ENCODE data around the gene OSBPL7. TPM values are rescaled to one million over a fixed set of nuclear protein-coding genes. Genes with fewer than 3 reads are reported as not detected.

The OSBPL7 gene
- polyA plus RNA-seq: 10 to 100 TPM; 16.7 to 67.5 (median 27.3) TPM
- long read RNA-seq, donor 1: 0 reads
- long read RNA-seq, donor 2, partial matches to known transcripts: 0 of 1 reads
- long read RNA-seq, donor 2, other reads (novel, unspliced or antisense): 0 of 1 reads
- long read RNA-seq, donor 3: 0 reads
- long read RNA-seq, donor 4: 0 reads
- long read RNA-seq, donor 5, partial matches to known transcripts: 0 of 1 reads
- long read RNA-seq, donor 5, other reads (novel, unspliced or antisense): 0 of 1 reads
- long read RNA-seq, donor 6, partial matches to known transcripts: 0 of 2 reads
- long read RNA-seq, donor 6, other reads (novel, unspliced or antisense): 0 of 2 reads
- long read RNA-seq, donor 7, partial matches to known transcripts: 0 of 1 reads
- long read RNA-seq, donor 7, other reads (novel, unspliced or antisense): 0 of 1 reads
- long read RNA-seq, donor 8: 0 reads
- long read RNA-seq, donor 9: 0 reads
- long read RNA-seq, donor 10, partial matches to known transcripts: 0 of 1 reads
- long read RNA-seq, donor 10, other reads (novel, unspliced or antisense): 0 of 1 reads

- peaks cover 15 to 63% (median 19%) of the 10 kb centered on the region in 3 donors for H3K36me3 ChIP-seq (ENCODE audit: control insufficient read depth in 3 of 3, insufficient read depth in 2 of 3, low read depth in 1 of 3, low read length in 3 of 3)
- DNase-seq (peak; percentile 90), FAIRE-seq (no peak)
- H3K27me3 ChIP-seq (ENCODE audit: control insufficient read depth in 3 of 3, insufficient read depth in 3 of 3, low read length in 3 of 3): no peaks in the 10 kb centered on the region
- no peaks in the 10 kb centered on the region for H3K9me3 ChIP-seq (ENCODE audit: control insufficient read depth in 2 of 2, insufficient read depth in 1 of 2, low read depth in 1 of 2, low read length in 1 of 2)
- H3K4me3 ChIP-seq (ENCODE audit: low read depth in 1 of 3, low read length in 3 of 3): peak within 1 kb of the TSS; percentile 61 to 81 (median 71)
- peaks cover 0 to 22% (median 0%) of the 10 kb centered on the region in 3 donors for H3K4me1 ChIP-seq (ENCODE audit: control insufficient read depth in 3 of 3, insufficient read depth in 2 of 3, low read depth in 1 of 3, low read length in 2 of 3)
- peak within 1 kb of the TSS; percentile 76 to 96 (median 94) for H3K27ac ChIP-seq (ENCODE audit: low read depth in 1 of 3, low read length in 2 of 3)
- 1 to 6% (median 5%) methylated on average over 21 of the region's 21 CpGs for WGBS, 3 donors
These were observed at the start of gene OSBPL7 for GRCh38 chr17:47821424-47822391. Gene OSBPL7, minus strand, starts transcription at chr17:47821794. Its CDS starts 1,516 bp downstream, at chr17:47820278.

GRCh38 chr17:47871048-47871447, 49.5 kb upstream of the OSBPL7 start:
- FAIRE-seq (no peak), DNase-seq (no peak)
- Histone ChIP-seq H3K27ac (ENCODE audit: low read depth in 1 of 3, low read length in 2 of 3) (no peak overlapping the region), H3K36me3 (ENCODE audit: control insufficient read depth in 3 of 3, insufficient read depth in 2 of 3, low read depth in 1 of 3, low read length in 3 of 3) (no peaks in the 10 kb centered on the region), H3K27me3 (ENCODE audit: control insufficient read depth in 3 of 3, insufficient read depth in 3 of 3, low read length in 3 of 3) (peaks cover 3 to 36% (median 3%) of the 10 kb centered on the region in 3 donors), H3K9me3 (ENCODE audit: control insufficient read depth in 2 of 2, insufficient read depth in 1 of 2, low read depth in 1 of 2, low read length in 1 of 2) (no peaks in the 10 kb centered on the region), H3K4me1 (ENCODE audit: control insufficient read depth in 3 of 3, insufficient read depth in 2 of 3, low read depth in 1 of 3, low read length in 2 of 3) (peaks cover 0 to 15% (median 0%) of the 10 kb centered on the region in 3 donors), H3K4me3 (ENCODE audit: low read depth in 1 of 3, low read length in 3 of 3) (no peak overlapping the region)

GRCh38 chr17:47870056-47870455, 48.5 kb upstream of the OSBPL7 start:
- DNase-seq (no peak), FAIRE-seq (no peak)
- no peaks in the 10 kb centered on the region for H3K9me3 ChIP-seq (ENCODE audit: control insufficient read depth in 2 of 2, insufficient read depth in 1 of 2, low read depth in 1 of 2, low read length in 1 of 2)
- WGBS, 3 donors: 21 to 29% (median 23%) methylated on average over 1 of the region's 1 CpG
- peaks cover 3 to 37% (median 6%) of the 10 kb centered on the region in 3 donors for H3K27me3 ChIP-seq (ENCODE audit: control insufficient read depth in 3 of 3, insufficient read depth in 3 of 3, low read length in 3 of 3)
- peaks cover 0 to 10% (median 0%) of the 10 kb centered on the region in 3 donors for H3K4me1 ChIP-seq (ENCODE audit: control insufficient read depth in 3 of 3, insufficient read depth in 2 of 3, low read depth in 1 of 3, low read length in 2 of 3)
- no peaks in the 10 kb centered on the region for H3K36me3 ChIP-seq (ENCODE audit: control insufficient read depth in 3 of 3, insufficient read depth in 2 of 3, low read depth in 1 of 3, low read length in 3 of 3)
- H3K4me3 ChIP-seq (ENCODE audit: low read depth in 1 of 3, low read length in 3 of 3): no peak overlapping the region
- no peak overlapping the region for H3K27ac ChIP-seq (ENCODE audit: low read depth in 1 of 3, low read length in 2 of 3)

- H3K36me3 ChIP-seq (ENCODE audit: control insufficient read depth in 3 of 3, insufficient read depth in 2 of 3, low read depth in 1 of 3, low read length in 3 of 3): no peaks in the 10 kb centered on the region
- peaks cover 0 to 10% (median 2%) of the 10 kb centered on the region in 3 donors for H3K4me1 ChIP-seq (ENCODE audit: control insufficient read depth in 3 of 3, insufficient read depth in 2 of 3, low read depth in 1 of 3, low read length in 2 of 3)
- H3K9me3 ChIP-seq (ENCODE audit: control insufficient read depth in 2 of 2, insufficient read depth in 1 of 2, low read depth in 1 of 2, low read length in 1 of 2): no peaks in the 10 kb centered on the region
- WGBS, 3 donors: 38 to 45% (median 44%) methylated on average over 2 of the region's 2 CpGs
- H3K27me3 ChIP-seq (ENCODE audit: control insufficient read depth in 3 of 3, insufficient read depth in 3 of 3, low read length in 3 of 3): peaks cover 3 to 42% (median 6%) of the 10 kb centered on the region in 3 donors
- no peak overlapping the region for H3K4me3 ChIP-seq (ENCODE audit: low read depth in 1 of 3, low read length in 3 of 3)
- DNase-seq: no peak
- FAIRE-seq: no peak
- no peak overlapping the region for H3K27ac ChIP-seq (ENCODE audit: low read depth in 1 of 3, low read length in 2 of 3)
These were observed 47.5 kb upstream of the OSBPL7 start for GRCh38 chr17:47869114-47869513.

- WGBS, 3 donors: 84 to 88% (median 85%) methylated on average over 11 of the region's 11 CpGs
- H3K27ac ChIP-seq (ENCODE audit: low read depth in 1 of 3, low read length in 2 of 3): no peak overlapping the region
- no peak for DNase-seq
- H3K36me3 ChIP-seq (ENCODE audit: control insufficient read depth in 3 of 3, insufficient read depth in 2 of 3, low read depth in 1 of 3, low read length in 3 of 3): no peaks in the 10 kb centered on the region
- peaks cover 3 to 40% (median 3%) of the 10 kb centered on the region in 3 donors for H3K27me3 ChIP-seq (ENCODE audit: control insufficient read depth in 3 of 3, insufficient read depth in 3 of 3, low read length in 3 of 3)
- FAIRE-seq: no peak
- no peak overlapping the region for H3K4me3 ChIP-seq (ENCODE audit: low read depth in 1 of 3, low read length in 3 of 3)
- H3K4me1 ChIP-seq (ENCODE audit: control insufficient read depth in 3 of 3, insufficient read depth in 2 of 3, low read depth in 1 of 3, low read length in 2 of 3): peaks cover 0 to 10% (median 2%) of the 10 kb centered on the region in 3 donors
- no peaks in the 10 kb centered on the region for H3K9me3 ChIP-seq (ENCODE audit: control insufficient read depth in 2 of 2, insufficient read depth in 1 of 2, low read depth in 1 of 2, low read length in 1 of 2)
These were observed 46.4 kb upstream of the OSBPL7 start for GRCh38 chr17:47867813-47868533.

- Histone ChIP-seq H3K36me3 (ENCODE audit: control insufficient read depth in 3 of 3, insufficient read depth in 2 of 3, low read depth in 1 of 3, low read length in 3 of 3) (no peaks in the 10 kb centered on the region), H3K4me1 (ENCODE audit: control insufficient read depth in 3 of 3, insufficient read depth in 2 of 3, low read depth in 1 of 3, low read length in 2 of 3) (peaks cover 0 to 2% (median under 1%) of the 10 kb centered on the region in 3 donors), H3K27me3 (ENCODE audit: control insufficient read depth in 3 of 3, insufficient read depth in 3 of 3, low read length in 3 of 3) (peaks cover 0 to 31% (median 3%) of the 10 kb centered on the region in 3 donors), H3K27ac (ENCODE audit: low read depth in 1 of 3, low read length in 2 of 3) (no peak overlapping the region), H3K9me3 (ENCODE audit: control insufficient read depth in 2 of 2, insufficient read depth in 1 of 2, low read depth in 1 of 2, low read length in 1 of 2) (no peaks in the 10 kb centered on the region), H3K4me3 (ENCODE audit: low read depth in 1 of 3, low read length in 3 of 3) (no peak overlapping the region)
- WGBS, 3 donors: 66 to 80% (median 80%) methylated on average over 20 of the region's 20 CpGs
- DNase-seq: no peak
- FAIRE-seq: no peak
These were observed 45.3 kb upstream of the OSBPL7 start for GRCh38 chr17:47866941-47867340.

- FAIRE-seq (no peak), DNase-seq (no peak)
- Histone ChIP-seq H3K36me3 (ENCODE audit: control insufficient read depth in 3 of 3, insufficient read depth in 2 of 3, low read depth in 1 of 3, low read length in 3 of 3) (no peaks in the 10 kb centered on the region), H3K4me3 (ENCODE audit: low read depth in 1 of 3, low read length in 3 of 3) (no peak overlapping the region), H3K4me1 (ENCODE audit: control insufficient read depth in 3 of 3, insufficient read depth in 2 of 3, low read depth in 1 of 3, low read length in 2 of 3) (peaks cover 0 to 2% (median 0%) of the 10 kb centered on the region in 3 donors), H3K27me3 (ENCODE audit: control insufficient read depth in 3 of 3, insufficient read depth in 3 of 3, low read length in 3 of 3) (peaks cover 0 to 21% (median 3%) of the 10 kb centered on the region in 3 donors), H3K9me3 (ENCODE audit: control insufficient read depth in 2 of 2, insufficient read depth in 1 of 2, low read depth in 1 of 2, low read length in 1 of 2) (no peaks in the 10 kb centered on the region), H3K27ac (ENCODE audit: low read depth in 1 of 3, low read length in 2 of 3) (no peak overlapping the region)
- 16 to 31% (median 29%) methylated on average over 7 of the region's 7 CpGs for WGBS, 3 donors
These were observed 43.2 kb upstream of the OSBPL7 start for GRCh38 chr17:47864791-47865216.
